Measurements from ENCODE around the gene FARP2. TPM values are rescaled to one million over a fixed set of nuclear protein-coding genes. Genes with fewer than 3 reads are reported as not detected.

Gene FARP2
- total RNA-seq, 1 donor from 2014 or later = 54.5 TPM

DNA sequence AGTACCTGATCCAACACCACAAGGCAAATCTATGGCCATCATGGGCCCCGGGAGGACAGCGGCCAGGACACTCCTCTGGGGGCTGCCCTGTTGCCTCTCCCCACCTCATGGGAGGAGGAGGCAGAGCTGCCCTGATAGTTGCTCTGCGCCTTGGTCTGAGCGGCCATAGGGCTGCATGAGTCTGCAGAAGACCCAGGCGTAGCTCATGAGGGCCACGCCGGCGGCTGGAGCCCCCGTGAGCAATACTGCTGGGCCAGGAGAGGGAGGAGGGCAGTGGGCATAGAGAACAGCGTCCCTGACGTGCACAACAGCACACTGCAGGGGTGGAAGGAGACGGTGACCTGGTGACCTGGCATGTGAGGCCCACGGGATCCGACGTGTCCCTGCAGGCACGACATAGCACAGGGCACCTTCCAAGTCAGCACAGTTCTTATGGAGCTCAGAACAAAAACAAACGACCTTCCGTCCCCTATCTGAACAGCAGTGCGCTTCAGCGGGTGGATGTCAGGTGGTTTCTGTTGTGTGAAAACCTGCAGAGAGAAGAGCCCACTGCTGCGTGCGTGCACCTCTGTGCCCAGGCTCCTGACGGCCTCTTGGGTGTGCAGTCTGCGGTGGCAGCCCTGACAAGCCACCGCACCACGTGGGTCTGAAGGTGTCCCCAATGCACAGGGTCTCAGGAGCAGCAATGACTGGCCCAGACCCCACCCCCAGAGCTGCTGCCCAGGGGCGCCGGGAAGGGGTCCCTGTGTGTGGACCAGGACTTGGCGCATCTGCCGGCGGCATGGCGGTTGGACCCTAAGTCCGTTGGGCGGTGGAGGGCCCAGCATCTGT, 139.3 kb downstream of the FARP2 start:
- no peak for DNase-seq (ENCODE audit: extremely low spot score, unreplicated experiment)
- TF ChIP-seq, protein P1, sequence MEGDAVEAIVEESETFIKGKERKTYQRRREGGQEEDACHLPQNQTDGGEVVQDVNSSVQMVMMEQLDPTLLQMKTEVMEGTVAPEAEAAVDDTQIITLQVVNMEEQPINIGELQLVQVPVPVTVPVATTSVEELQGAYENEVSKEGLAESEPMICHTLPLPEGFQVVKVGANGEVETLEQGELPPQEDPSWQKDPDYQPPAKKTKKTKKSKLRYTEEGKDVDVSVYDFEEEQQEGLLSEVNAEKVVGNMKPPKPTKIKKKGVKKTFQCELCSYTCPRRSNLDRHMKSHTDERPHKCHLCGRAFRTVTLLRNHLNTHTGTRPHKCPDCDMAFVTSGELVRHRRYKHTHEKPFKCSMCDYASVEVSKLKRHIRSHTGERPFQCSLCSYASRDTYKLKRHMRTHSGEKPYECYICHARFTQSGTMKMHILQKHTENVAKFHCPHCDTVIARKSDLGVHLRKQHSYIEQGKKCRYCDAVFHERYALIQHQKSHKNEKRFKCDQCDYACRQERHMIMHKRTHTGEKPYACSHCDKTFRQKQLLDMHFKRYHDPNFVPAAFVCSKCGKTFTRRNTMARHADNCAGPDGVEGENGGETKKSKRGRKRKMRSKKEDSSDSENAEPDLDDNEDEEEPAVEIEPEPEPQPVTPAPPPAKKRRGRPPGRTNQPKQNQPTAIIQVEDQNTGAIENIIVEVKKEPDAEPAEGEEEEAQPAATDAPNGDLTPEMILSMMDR (IDR thresholded peaks at IDR 0.05) = no peak
- Mint-ChIP-seq H3K27me3 (ENCODE audit: unreplicated experiment) (no peaks in the 10 kb centered on the region), H3K4me3 (ENCODE audit: unreplicated experiment) (no peak overlapping the region), H3K27ac (ENCODE audit: unreplicated experiment) (no peak overlapping the region), H3K36me3 (ENCODE audit: unreplicated experiment) (peaks cover 24% of the 10 kb centered on the region), H3K4me1 (ENCODE audit: unreplicated experiment) (peaks cover 3% of the 10 kb centered on the region), H3K9me3 (ENCODE audit: unreplicated experiment) (no peaks in the 10 kb centered on the region)

DNA sequence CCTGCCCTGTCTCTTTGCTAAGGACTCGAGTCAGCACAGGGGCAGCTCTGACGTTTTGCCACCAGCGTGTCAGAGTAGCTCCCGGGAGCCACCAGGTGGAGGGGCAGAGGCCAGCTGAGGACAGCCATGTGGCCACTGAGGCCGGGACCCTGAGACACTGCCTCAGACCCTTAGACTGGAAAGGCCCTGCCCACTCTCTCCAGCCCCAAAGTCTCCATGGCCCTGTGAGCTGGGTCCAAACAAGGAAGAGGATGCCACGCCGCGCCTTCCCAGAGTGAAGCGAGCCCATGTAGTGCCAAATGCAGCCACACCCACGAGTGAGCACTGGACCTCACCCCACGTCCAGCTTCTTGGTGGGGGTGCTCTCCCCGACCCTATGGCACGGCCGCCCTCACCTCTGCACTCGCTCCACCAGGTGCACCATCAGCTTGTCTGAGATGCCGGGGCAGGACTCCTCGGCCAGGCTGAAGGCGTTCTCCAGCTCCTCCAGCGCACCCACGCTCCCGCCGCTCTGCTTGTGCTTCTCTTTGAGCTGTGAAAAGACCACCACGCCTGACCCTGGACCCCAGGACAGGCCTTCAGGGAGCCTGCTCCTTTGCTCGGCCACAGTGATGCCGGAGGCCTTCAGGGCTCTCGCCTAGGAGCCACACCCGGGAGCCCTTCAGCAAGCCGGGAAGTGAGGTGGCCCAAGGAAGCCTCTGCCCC, 140.1 kb downstream of the FARP2 start:
- Mint-ChIP-seq H3K4me3 (ENCODE audit: unreplicated experiment) (no peak overlapping the region), H3K27ac (ENCODE audit: unreplicated experiment) (no peak overlapping the region), H3K36me3 (ENCODE audit: unreplicated experiment) (peaks cover 21% of the 10 kb centered on the region), H3K27me3 (ENCODE audit: unreplicated experiment) (no peaks in the 10 kb centered on the region), H3K9me3 (ENCODE audit: unreplicated experiment) (no peaks in the 10 kb centered on the region), H3K4me1 (ENCODE audit: unreplicated experiment) (peaks cover 3% of the 10 kb centered on the region)
- DNase-seq (ENCODE audit: extremely low spot score, unreplicated experiment) = no peak
- TF ChIP-seq, protein P1 (IDR thresholded peaks at IDR 0.05) = no peak

DNA sequence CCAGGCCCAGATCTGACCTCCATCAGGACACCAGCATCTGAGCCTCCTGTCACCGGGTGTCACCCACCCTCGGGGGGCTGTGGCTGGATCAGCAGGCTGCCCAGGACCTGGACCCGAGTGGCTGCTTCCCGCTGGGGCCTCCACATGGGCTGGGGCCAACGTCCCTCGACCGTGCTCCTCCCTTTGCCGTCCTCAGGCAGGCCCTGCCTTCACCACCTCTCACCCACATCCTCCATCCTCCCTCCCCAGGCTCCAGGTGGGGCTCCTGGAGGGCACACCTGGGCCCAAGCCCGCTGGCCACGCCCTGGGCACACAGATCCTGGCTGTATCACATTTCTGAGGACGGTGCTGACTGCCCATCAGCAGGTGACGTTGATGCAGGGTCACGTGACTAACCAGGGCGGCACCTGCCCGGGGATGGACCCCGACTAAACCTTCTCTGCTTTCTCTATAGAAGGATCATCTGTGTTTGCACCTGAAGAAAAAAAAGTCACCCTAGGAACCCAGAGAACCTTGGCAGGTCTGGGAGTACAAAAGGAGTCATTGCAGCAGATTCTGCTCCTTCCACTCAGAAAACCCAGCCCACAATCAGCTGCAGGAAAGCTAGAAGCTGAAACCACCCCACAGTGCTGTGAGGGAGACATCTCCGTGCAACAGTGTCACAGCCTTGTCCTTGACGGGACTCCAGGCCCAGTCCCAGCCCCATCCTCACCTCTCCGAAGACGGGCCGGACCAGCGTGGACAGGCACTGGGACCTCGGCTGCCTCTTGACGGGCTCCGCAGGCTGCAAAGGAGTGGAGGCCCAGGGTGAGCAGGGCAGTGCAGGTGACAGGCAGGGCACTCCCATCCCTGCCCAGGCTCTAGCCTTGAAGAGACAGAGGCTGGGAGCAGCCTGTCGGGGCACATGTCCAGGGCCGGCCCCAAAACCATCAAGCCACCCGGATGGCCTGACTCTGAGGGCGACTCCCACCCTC, 141.1 kb downstream of the FARP2 start:
- H3K4me1 Mint-ChIP-seq (ENCODE audit: unreplicated experiment) = peaks cover 3% of the 10 kb centered on the region
- no peak overlapping the region for H3K4me3 Mint-ChIP-seq (ENCODE audit: unreplicated experiment)
- TF ChIP-seq, protein P1 (IDR thresholded peaks at IDR 0.05) = no peak
- H3K36me3 Mint-ChIP-seq (ENCODE audit: unreplicated experiment) = peaks cover 21% of the 10 kb centered on the region
- no peaks in the 10 kb centered on the region for H3K9me3 Mint-ChIP-seq (ENCODE audit: unreplicated experiment)
- DNase-seq (ENCODE audit: extremely low spot score, unreplicated experiment) = no peak
- H3K27me3 Mint-ChIP-seq (ENCODE audit: unreplicated experiment) = no peaks in the 10 kb centered on the region
- H3K27ac Mint-ChIP-seq (ENCODE audit: unreplicated experiment) = no peak overlapping the region

DNA sequence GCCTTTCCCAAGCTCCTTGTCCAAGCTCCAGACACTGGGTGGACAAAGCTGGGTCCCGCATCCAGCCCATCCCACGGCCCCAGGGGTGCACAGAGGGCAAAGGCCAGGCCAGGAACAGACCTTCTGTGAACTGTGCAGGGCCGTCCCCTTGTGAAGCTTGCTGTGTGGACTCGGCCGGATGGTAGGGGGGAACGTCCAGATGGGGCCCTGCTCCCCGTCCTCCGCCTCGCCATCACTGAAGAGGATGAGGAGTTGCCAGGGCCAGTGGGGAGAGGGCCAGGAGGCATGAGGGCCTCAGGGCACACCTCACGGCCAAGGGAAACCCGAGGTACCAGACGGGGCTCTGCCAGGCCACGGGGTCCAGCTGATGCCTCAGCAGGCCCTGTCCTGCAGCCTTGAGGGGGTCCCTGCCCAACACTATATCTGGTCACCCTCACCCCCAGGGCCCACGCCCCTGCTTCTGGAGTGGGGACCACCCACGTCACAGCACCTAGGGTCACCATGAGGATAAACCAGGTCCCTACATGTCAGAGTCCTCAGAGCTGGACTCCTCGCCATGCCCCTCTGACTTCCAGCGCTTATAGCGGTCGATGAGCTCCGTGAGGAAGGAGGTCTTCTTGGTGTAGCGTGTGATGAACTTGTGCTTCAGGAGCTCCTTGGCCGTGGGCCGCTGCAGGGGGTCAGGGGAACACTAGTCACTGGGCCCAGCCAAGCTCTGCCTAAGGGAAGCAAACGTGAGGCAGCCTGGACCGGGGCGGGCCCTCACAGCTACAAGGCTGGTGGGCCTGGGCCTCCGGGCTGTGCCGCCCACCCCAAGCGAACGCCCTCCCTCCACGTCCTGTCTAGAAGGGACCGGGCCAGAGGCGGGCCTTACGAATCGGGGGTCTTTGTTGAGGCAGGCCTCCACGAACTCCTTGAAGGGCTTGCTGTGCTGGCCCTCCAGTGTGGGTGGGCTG, 142.3 kb downstream of the FARP2 start:
- H3K27ac Mint-ChIP-seq (ENCODE audit: unreplicated experiment) = no peak overlapping the region
- TF ChIP-seq, protein P1 (IDR thresholded peaks at IDR 0.05) = no peak
- H3K27me3 Mint-ChIP-seq (ENCODE audit: unreplicated experiment) = no peaks in the 10 kb centered on the region
- no peak for DNase-seq (ENCODE audit: extremely low spot score, unreplicated experiment)
- no peaks in the 10 kb centered on the region for H3K9me3 Mint-ChIP-seq (ENCODE audit: unreplicated experiment)
- H3K4me1 Mint-ChIP-seq (ENCODE audit: unreplicated experiment) = peaks cover 3% of the 10 kb centered on the region
- peaks cover 16% of the 10 kb centered on the region for H3K36me3 Mint-ChIP-seq (ENCODE audit: unreplicated experiment)
- no peak overlapping the region for H3K4me3 Mint-ChIP-seq (ENCODE audit: unreplicated experiment)
